SK-N-MC (cell line): Measurements from ENCODE around the gene TSTD2.

Experiments used
- EZH2 ChIP-seq: fragments of 200-600 bp; sonication (generic); IDR thresholded peaks from one replicate; pipeline ENCODE4 v1.6.1; 2017; ENCODE audit warnings: antibody characterized with exemption
- FOXP2 ChIP-seq: optimal IDR thresholded peaks from 2 replicates; pipeline ENCODE3; 2011; ENCODE audit warnings: mild to moderate bottlenecking, moderate library complexity; ENCODE audit not compliant: insufficient read depth; ENCODE audit errors: extremely low read length, control extremely low read depth

DNA sequence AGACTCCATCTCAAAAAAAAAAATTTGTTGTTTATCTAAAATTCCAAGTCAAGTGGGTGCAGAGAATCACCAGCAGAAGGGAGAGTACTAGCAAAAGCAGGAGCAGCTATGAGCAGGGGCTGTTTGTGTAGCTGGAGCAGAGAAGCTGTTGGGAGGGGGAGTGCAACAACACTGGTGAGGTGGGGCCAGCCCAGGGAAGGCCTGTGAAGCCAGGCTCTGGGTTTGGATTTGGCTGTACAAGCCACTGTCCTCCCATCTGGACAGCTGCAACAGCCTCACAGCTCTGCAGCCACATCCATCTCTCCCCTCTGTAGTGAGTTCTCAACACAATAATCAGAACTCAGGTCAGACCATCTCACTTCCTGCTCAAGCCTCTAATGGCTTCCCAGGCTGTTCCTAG is 72.3 kb downstream of the TSTD2 start:
- no peak for TF ChIP-seq EZH2
- no peak for TF ChIP-seq FOXP2
